Dendritic cell treated with granulocyte-macrophage colony-stimulating factor and Interleukin-4, amounts not matched to agents 40 ng/mL and 50 ng/mL, for 4 days (primary cell): Measurements from ENCODE around the gene RNF144B.
"Not testable (repeated sequence)": the region's sequence is repeated elsewhere in the genome, so short reads cannot be mapped to it uniquely, and the experiment has no call there.

Experiments
- H3K27ac Mint-ChIP-seq: one replicate; pipeline ENCODE4 v1.8.0; 2022; ENCODE audit warnings: mild to moderate bottlenecking, mixed read lengths
- H3K27me3 Mint-ChIP-seq: one replicate; pipeline ENCODE4 v1.8.0; 2022; ENCODE audit warnings: mild to moderate bottlenecking, mixed read lengths
- H3K36me3 Mint-ChIP-seq: one replicate; pipeline ENCODE4 v1.8.0; 2022; ENCODE audit warnings: low read depth, mixed read lengths
- H3K4me1 Mint-ChIP-seq: one replicate; pipeline ENCODE4 v1.8.0; 2022; ENCODE audit warnings: low read depth, mixed read lengths
- H3K4me3 Mint-ChIP-seq: one replicate; pipeline ENCODE4 v1.8.0; 2022; ENCODE audit warnings: mild to moderate bottlenecking, moderate library complexity, mixed read lengths
- H3K9me3 Mint-ChIP-seq: one replicate; pipeline ENCODE4 v1.8.0; 2022; ENCODE audit warnings: mixed read lengths
- intact Hi-C: fragments of 100-400 bp; cut with micrococcal nuclease; formaldehyde crosslinking; loops from one replicate; pipeline ENCODE4 v1.15.0; 2022

Gene RNF144B

GRCh38 chr6:18405477-18406293 is 18.5 kb downstream of the RNF144B start:
- Mint-ChIP-seq H3K4me1 (peaks cover 68% of the 10 kb centered on the region), H3K36me3 (peaks cover 94% of the 10 kb centered on the region), H3K27ac (peak overlapping the region; percentile 2), H3K4me3 (no peak overlapping the region), H3K27me3 (no peaks in the 10 kb centered on the region), H3K9me3 (peaks cover 14% of the 10 kb centered on the region)
- intact Hi-C loops = no loop called here

DNA sequence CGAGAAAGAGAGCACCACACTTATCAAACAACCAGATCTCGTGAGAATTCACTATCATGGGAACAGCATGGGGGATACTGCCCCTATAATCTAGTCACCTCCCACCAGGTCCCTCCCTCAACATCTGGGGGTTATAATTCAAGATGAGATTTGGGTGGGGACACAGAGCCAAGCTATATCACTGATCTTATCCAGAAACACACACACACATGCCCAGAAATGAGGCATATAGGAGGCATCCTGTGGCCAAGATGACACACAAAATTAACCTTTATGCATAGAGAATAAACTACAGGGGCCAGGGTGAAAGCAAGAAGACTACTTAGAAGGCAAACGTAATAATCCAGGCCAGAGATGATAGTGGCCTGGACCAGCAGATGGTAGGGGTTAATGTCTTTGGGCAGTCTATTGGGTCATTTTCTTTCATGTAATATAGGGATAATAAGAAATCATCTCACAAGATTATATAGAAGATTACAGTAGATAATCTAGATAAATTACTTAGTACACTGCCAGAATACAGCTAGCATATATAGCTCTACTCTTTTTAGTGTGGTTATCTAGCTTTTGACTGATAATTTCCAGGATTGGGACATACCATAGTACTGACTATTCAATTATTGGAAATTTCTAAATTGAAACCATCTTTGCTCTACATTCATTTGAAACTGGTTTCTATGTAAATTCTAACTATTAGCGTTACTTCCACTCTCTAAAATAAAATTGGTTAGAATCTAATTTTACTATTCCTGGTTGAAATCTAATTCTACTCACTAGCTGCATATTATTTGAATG is 20.0 kb downstream of the RNF144B start:
- Mint-ChIP-seq H3K27ac (no peak overlapping the region), H3K36me3 (peaks cover 86% of the 10 kb centered on the region)

GRCh38 chr6:18409602-18410001 is 22.5 kb downstream of the RNF144B start:
- intact Hi-C loops, H3K27me3 Mint-ChIP-seq, H3K4me3 Mint-ChIP-seq, H3K27ac Mint-ChIP-seq: not testable (repeated sequence)
- Mint-ChIP-seq H3K36me3 (peaks cover 68% of the 10 kb centered on the region), H3K9me3 (peaks cover 14% of the 10 kb centered on the region), H3K4me1 (peaks cover 57% of the 10 kb centered on the region)

More for the DNA sequence above, 20.0 kb downstream of the RNF144B start:
- peaks cover 14% of the 10 kb centered on the region for H3K9me3 Mint-ChIP-seq
- intact Hi-C loops = no loop called here
- H3K4me1 Mint-ChIP-seq = peaks cover 62% of the 10 kb centered on the region
- no peaks in the 10 kb centered on the region for H3K27me3 Mint-ChIP-seq
- H3K4me3 Mint-ChIP-seq = no peak overlapping the region

GRCh38 chr6:18410412-18410811 is 23.3 kb downstream of the RNF144B start:
- Mint-ChIP-seq H3K36me3 (peaks cover 69% of the 10 kb centered on the region), H3K4me1 (peaks cover 54% of the 10 kb centered on the region), H3K4me3 (no peak overlapping the region), H3K27me3 (no peaks in the 10 kb centered on the region), H3K9me3 (peaks cover 14% of the 10 kb centered on the region), H3K27ac (peak overlapping the region; percentile 42)
- intact Hi-C loops = no loop called here

GRCh38 chr6:18412068-18412467 is 24.9 kb downstream of the RNF144B start:
- peaks cover 6% of the 10 kb centered on the region for H3K9me3 Mint-ChIP-seq
- peak overlapping the region; percentile 80 for H3K27ac Mint-ChIP-seq
- H3K4me3 Mint-ChIP-seq = peak overlapping the region; percentile 38
- peaks cover 52% of the 10 kb centered on the region for H3K4me1 Mint-ChIP-seq
- intact Hi-C loops = no loop called here
- H3K36me3 Mint-ChIP-seq = peaks cover 69% of the 10 kb centered on the region
- H3K27me3 Mint-ChIP-seq = no peaks in the 10 kb centered on the region

- Mint-ChIP-seq H3K27ac (peak overlapping the region; percentile 80), H3K4me3 (no peak overlapping the region), H3K36me3 (peaks cover 71% of the 10 kb centered on the region), H3K9me3 (peaks cover 6% of the 10 kb centered on the region), H3K4me1 (peaks cover 53% of the 10 kb centered on the region), H3K27me3 (no peaks in the 10 kb centered on the region)
- intact Hi-C loops = no loop called here
Measured at GRCh38 chr6:18412644-18413043, 25.5 kb downstream of the RNF144B start.

- intact Hi-C loops = no loop called here
- no peak overlapping the region for H3K27ac Mint-ChIP-seq
- no peak overlapping the region for H3K4me3 Mint-ChIP-seq
- H3K9me3 Mint-ChIP-seq = peaks cover 6% of the 10 kb centered on the region
- H3K4me1 Mint-ChIP-seq = peaks cover 56% of the 10 kb centered on the region
- H3K36me3 Mint-ChIP-seq = peaks cover 71% of the 10 kb centered on the region
- no peaks in the 10 kb centered on the region for H3K27me3 Mint-ChIP-seq
Measured at GRCh38 chr6:18413381-18413780, 26.2 kb downstream of the RNF144B start.

- Mint-ChIP-seq H3K4me3 (no peak overlapping the region), H3K9me3 (peaks cover 6% of the 10 kb centered on the region), H3K27ac (no peak overlapping the region), H3K36me3 (peaks cover 70% of the 10 kb centered on the region), H3K4me1 (peaks cover 61% of the 10 kb centered on the region), H3K27me3 (no peaks in the 10 kb centered on the region)
- intact Hi-C loops = no loop called here
Measured at GRCh38 chr6:18414116-18414515, 27.0 kb downstream of the RNF144B start.

GRCh38 chr6:18415207-18415606 is 28.1 kb downstream of the RNF144B start:
- peaks cover 62% of the 10 kb centered on the region for H3K4me1 Mint-ChIP-seq
- H3K27ac Mint-ChIP-seq = no peak overlapping the region
- no peaks in the 10 kb centered on the region for H3K27me3 Mint-ChIP-seq
- H3K9me3 Mint-ChIP-seq = peaks cover 6% of the 10 kb centered on the region
- intact Hi-C loops = no loop called here
- H3K36me3 Mint-ChIP-seq = peaks cover 70% of the 10 kb centered on the region
- H3K4me3 Mint-ChIP-seq = no peak overlapping the region

DNA sequence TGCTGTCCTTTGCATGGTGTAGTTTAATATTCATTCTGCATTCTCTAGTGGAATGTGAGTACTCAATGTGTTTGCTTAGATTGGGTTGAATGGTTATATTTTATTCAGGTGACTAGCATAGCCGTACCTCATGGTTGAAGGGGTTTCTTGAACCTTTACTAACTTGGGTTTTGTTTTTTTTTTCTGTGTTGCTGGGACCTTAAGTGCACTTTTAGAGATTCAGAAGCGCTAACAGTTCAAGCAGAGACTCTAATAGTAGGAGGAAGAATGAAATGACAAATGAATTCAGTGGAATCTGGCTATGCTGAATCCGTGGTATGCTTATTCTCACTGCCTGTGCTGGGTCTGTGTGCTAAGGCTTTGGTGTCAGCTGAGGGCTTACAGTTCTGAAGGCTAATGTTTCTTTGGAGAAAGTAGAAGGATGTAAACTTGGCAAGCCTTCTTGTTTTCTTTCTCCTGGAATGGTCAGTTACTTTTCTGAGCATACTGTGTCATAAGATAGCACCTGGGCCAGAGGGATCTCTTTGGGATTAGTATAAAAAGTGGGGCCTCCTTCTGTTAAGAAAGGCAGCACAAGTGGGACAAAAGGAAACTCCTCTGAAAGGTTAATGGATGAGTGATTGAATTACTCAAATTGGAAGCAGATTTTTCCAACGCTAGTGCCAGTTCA is 28.7 kb downstream of the RNF144B start:
- intact Hi-C loops = no loop called here
- peaks cover 70% of the 10 kb centered on the region for H3K36me3 Mint-ChIP-seq
- no peak overlapping the region for H3K4me3 Mint-ChIP-seq
- H3K4me1 Mint-ChIP-seq = peaks cover 61% of the 10 kb centered on the region
- H3K27ac Mint-ChIP-seq = no peak overlapping the region
- H3K9me3 Mint-ChIP-seq = peaks cover 6% of the 10 kb centered on the region
- no peaks in the 10 kb centered on the region for H3K27me3 Mint-ChIP-seq

GRCh38 chr6:18416341-18416679 is 29.2 kb downstream of the RNF144B start:
- H3K27me3 Mint-ChIP-seq = no peaks in the 10 kb centered on the region
- H3K27ac Mint-ChIP-seq = no peak overlapping the region
- H3K9me3 Mint-ChIP-seq = peaks cover 6% of the 10 kb centered on the region
- intact Hi-C loops = no loop called here
- H3K4me1 Mint-ChIP-seq = peaks cover 60% of the 10 kb centered on the region
- no peak overlapping the region for H3K4me3 Mint-ChIP-seq
- peaks cover 71% of the 10 kb centered on the region for H3K36me3 Mint-ChIP-seq

GRCh38 chr6:18420328-18420727 is 33.2 kb downstream of the RNF144B start:
- no peak overlapping the region for H3K4me3 Mint-ChIP-seq
- peaks cover 6% of the 10 kb centered on the region for H3K9me3 Mint-ChIP-seq
- no peaks in the 10 kb centered on the region for H3K27me3 Mint-ChIP-seq
- H3K27ac Mint-ChIP-seq = peak overlapping the region; percentile 19
- H3K36me3 Mint-ChIP-seq = peaks cover 87% of the 10 kb centered on the region
- H3K4me1 Mint-ChIP-seq = peaks cover 72% of the 10 kb centered on the region
- intact Hi-C loops = no loop called here

GRCh38 chr6:18422136-18422535 is 35.0 kb downstream of the RNF144B start:
- Mint-ChIP-seq H3K4me3 (no peak overlapping the region), H3K4me1 (peaks cover 70% of the 10 kb centered on the region), H3K27ac (no peak overlapping the region), H3K36me3 (peaks cover 82% of the 10 kb centered on the region), H3K27me3 (no peaks in the 10 kb centered on the region), H3K9me3 (no peaks in the 10 kb centered on the region)
- intact Hi-C loops = no loop called here

DNA sequence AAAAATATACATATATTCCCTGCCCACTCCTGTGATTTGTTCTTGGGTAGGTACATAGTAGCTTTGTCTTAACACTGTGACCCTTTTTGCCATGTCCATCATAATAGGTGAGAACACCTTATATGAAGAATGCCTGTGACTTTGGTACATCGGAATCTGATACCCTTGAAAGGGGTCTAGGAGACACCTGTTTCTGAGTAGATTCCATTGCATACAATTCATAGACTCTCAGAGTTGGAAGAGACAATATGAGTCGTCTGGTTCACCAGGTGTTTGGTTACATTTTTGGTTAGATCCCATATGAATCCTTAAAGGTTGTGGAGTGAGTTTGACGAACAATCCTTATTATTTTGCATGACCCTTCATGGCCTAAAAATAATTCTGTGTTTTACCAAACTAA is 36.3 kb downstream of the RNF144B start:
- intact Hi-C loops = no loop called here
- no peaks in the 10 kb centered on the region for H3K27me3 Mint-ChIP-seq
- no peak overlapping the region for H3K4me3 Mint-ChIP-seq
- no peak overlapping the region for H3K27ac Mint-ChIP-seq
- H3K36me3 Mint-ChIP-seq = peaks cover 82% of the 10 kb centered on the region
- H3K4me1 Mint-ChIP-seq = peaks cover 70% of the 10 kb centered on the region
- no peaks in the 10 kb centered on the region for H3K9me3 Mint-ChIP-seq
